ENCODE data around the gene TSC22D2. TPM values are rescaled to one million over a fixed set of nuclear protein-coding genes. Genes with fewer than 3 reads are reported as not detected.

The TSC22D2 gene
- total and polyA plus RNA-seq, 12 donors: 11.8 to 73.1 (median 28.7) TPM

- no peaks in the 10 kb centered on the region for H3K27me3 ChIP-seq
- no peaks in the 10 kb centered on the region for H3K9me3 ChIP-seq
- ATAC-seq (no peak), DNase-seq (no peak)
- H3K4me3 ChIP-seq: no peak overlapping the region
- no peak for TF ChIP-seq CTCF (IDR thresholded peaks at IDR 0.05)
- intact Hi-C loops (cut with DNase I): no loop called here
- WGBS, 2 donors: 96 to 100% methylated on average over 2 of the region's 2 CpGs
- peaks cover 0 to 13% (median 0%) of the 10 kb centered on the region in 9 donors for H3K4me1 ChIP-seq
- H3K27ac ChIP-seq: no peak overlapping the region
- no peaks in the 10 kb centered on the region for H3K36me3 ChIP-seq
These were observed 9.0 kb upstream of the TSC22D2 start for GRCh38 chr3:150399060-150399459.

- Histone ChIP-seq H3K36me3 (no peaks in the 10 kb centered on the region), H3K4me1 (peaks cover 0 to 13% (median 0%) of the 10 kb centered on the region in 9 donors), H3K27ac (no peak overlapping the region), H3K9me3 (no peaks in the 10 kb centered on the region), H3K4me3 (no peak overlapping the region), H3K27me3 (no peaks in the 10 kb centered on the region)
- no peak for TF ChIP-seq CTCF (IDR thresholded peaks at IDR 0.05)
- intact Hi-C loops (cut with DNase I): no loop called here
- ATAC-seq: no peak
- WGBS, 2 donors: 88 to 93% methylated on average over 3 of the region's 3 CpGs
- DNase-seq: no peak
These were observed 6.8 kb upstream of the TSC22D2 start for GRCh38 chr3:150401285-150401684.

GRCh38 chr3:150402217-150402616, 5.9 kb upstream of the TSC22D2 start:
- intact Hi-C loops (cut with DNase I): no loop called here
- H3K4me1 ChIP-seq: peaks cover 0 to 14% (median 8%) of the 10 kb centered on the region in 9 donors
- DNase-seq: no peak
- H3K36me3 ChIP-seq: no peaks in the 10 kb centered on the region
- ATAC-seq: no peak
- no peak overlapping the region for H3K27ac ChIP-seq
- WGBS, 2 donors: 90 to 91% methylated on average over 1 of the region's 1 CpG
- TF ChIP-seq CTCF (IDR thresholded peaks at IDR 0.05): no peak
- no peaks in the 10 kb centered on the region for H3K9me3 ChIP-seq
- H3K4me3 ChIP-seq: no peak overlapping the region
- H3K27me3 ChIP-seq: no peaks in the 10 kb centered on the region

GRCh38 chr3:150404023-150404422, 4.1 kb upstream of the TSC22D2 start:
- Histone ChIP-seq H3K9me3 (no peaks in the 10 kb centered on the region), H3K27me3 (no peaks in the 10 kb centered on the region), H3K27ac (no peak overlapping the region), H3K4me3 (no peak overlapping the region), H3K36me3 (no peaks in the 10 kb centered on the region), H3K4me1 (peaks cover 0 to 14% (median 8%) of the 10 kb centered on the region in 9 donors)
- intact Hi-C loops (cut with DNase I): no loop called here
- no peak for TF ChIP-seq CTCF (IDR thresholded peaks at IDR 0.05)
- DNase-seq (no peak), ATAC-seq (no peak)
